Measurements from ENCODE around the gene SHROOM3.

Gene SHROOM3

DNA sequence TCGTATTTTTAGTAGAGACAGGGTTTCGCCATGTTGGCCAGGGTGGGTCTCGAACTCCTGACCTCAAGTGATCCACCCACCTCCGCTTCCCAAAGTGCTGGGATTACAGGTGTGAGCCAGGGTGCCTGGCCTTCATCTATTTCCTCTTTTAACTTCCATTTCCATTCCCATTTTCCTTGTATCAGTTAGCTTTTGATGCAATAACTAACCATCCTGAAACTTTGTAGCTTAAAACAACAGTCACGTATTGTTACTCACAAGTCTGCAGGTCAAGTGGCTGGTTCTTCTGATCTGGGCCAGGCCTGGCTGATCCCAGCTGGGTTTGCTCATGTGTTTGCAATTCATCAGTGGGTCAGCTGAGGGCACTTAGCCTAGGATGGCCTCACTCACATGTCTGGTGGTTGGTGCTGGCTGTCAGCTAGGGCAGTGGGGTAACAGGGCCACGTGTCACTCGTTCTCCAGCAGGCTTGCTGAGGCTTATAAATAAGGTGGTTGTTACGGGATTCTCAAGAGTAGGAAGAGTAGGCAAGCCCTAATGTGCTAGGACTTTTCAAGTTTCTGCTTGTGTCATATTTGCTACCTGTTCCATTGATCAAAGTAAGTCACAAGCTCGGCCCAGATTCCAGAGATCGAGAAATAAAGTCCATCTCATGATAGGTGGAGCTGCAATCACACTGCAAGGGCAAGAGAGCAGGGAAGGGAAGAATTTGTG is 374.7 kb downstream of the SHROOM3 start:
- H3K27ac Mint-ChIP-seq = no peak overlapping the region
- no peaks in the 10 kb centered on the region for H3K4me1 Mint-ChIP-seq
- no peaks in the 10 kb centered on the region for H3K36me3 Mint-ChIP-seq
- H3K4me3 Mint-ChIP-seq = no peak overlapping the region
- no peaks in the 10 kb centered on the region for H3K27me3 Mint-ChIP-seq
- H3K9me3 Mint-ChIP-seq = peaks cover 4% of the 10 kb centered on the region
- DNase-seq (ENCODE audit: low spot score in 2 of 2) (no peak), ATAC-seq (ENCODE audit: low read depth) (no peak)

DNA sequence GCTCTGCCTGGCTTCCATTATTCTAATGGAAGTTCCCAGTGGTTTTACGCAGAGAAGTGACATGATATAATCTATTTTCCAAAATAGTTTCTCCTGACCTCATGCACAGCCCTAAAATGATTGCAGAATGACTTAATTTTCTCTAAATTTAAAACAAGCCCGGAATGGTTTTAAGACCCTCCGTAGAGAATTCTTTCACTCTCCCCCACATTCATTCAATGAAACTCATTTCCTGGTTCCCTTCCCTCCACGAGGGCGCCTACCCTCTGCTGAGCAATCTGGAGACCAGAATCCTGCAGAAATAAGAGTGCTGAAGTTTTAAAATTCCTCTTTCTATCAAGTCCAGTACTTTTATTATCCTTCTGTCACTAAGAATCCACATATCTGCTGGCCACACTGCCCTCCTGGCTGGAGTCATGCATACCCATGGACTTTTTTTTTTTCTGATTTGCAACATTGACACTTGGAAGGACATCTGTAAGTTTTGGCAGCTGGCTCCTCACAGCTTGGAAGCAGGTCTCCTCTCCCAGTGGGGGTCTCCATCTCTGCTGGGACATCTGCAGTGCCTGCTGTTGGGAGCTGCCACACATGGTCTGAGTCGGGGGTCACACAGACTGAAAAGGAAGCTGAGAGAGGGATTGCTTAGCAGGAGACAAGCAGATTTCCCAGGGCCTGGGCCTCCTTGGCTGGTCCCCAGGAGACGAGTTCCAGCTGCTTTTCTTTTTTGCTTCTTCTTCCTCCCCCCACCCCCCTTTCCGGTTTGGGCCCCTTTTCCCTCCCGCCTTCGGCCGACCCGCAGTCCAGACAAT is 376.8 kb downstream of the SHROOM3 start:
- Mint-ChIP-seq H3K36me3 (no peaks in the 10 kb centered on the region), H3K4me3 (no peak overlapping the region), H3K27me3 (peaks cover 1% of the 10 kb centered on the region), H3K27ac (no peak overlapping the region), H3K4me1 (no peaks in the 10 kb centered on the region), H3K9me3 (peaks cover 7% of the 10 kb centered on the region)
- DNase-seq (ENCODE audit: low spot score in 2 of 2) (no peak), ATAC-seq (ENCODE audit: low read depth) (no peak)

DNA sequence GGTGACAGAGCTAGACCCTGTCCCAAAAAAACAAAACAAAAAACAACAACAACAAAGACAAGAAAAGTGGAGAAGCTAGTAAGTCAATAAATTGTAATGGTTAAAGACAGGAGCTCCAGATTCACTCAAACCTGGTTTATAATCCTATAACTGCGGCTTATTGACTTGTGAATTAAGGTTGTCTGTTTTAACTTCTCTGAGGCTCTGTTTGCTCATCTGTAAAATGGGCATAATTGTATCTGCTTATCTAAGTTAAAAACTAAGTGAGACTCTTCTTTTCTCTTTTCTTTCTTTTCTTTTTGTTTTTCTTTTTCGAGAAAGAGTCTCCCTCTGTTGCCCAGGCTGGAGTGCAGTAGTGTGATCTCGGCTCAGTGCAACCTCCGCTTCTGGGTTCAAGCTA is 378.0 kb downstream of the SHROOM3 start:
- Mint-ChIP-seq H3K9me3 (peaks cover 6% of the 10 kb centered on the region), H3K36me3 (no peaks in the 10 kb centered on the region), H3K4me1 (no peaks in the 10 kb centered on the region), H3K4me3 (no peak overlapping the region), H3K27ac (no peak overlapping the region), H3K27me3 (peaks cover 1% of the 10 kb centered on the region)
- ATAC-seq (ENCODE audit: low read depth) = no peak
- DNase-seq (ENCODE audit: low spot score in 2 of 2) = no peak

DNA sequence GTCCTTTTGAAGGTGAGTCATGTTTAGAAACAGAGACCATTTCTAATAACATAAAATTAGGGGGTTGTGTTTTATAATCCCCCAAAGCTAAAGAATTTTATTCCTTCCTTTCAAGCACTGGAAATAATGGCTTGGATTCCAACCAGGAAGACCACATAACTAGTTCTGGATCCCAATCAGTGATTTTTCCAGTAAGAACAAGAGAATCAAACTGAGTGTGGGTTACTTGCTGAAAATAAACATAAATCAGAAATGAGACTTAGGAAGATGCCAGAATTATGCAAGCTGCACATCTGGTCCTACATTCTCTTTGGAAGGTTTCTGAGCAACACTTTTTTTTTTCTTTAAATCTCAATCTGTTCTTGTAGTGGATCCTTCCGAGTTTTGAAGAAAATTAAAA is 386.6 kb downstream of the SHROOM3 start:
- no peak overlapping the region for H3K4me3 Mint-ChIP-seq
- H3K27ac Mint-ChIP-seq = no peak overlapping the region
- peaks cover 3% of the 10 kb centered on the region for H3K9me3 Mint-ChIP-seq
- peaks cover 1% of the 10 kb centered on the region for H3K36me3 Mint-ChIP-seq
- ATAC-seq (ENCODE audit: low read depth) = no peak
- DNase-seq (ENCODE audit: low spot score in 2 of 2) = no peak
- no peaks in the 10 kb centered on the region for H3K4me1 Mint-ChIP-seq
- peaks cover 6% of the 10 kb centered on the region for H3K27me3 Mint-ChIP-seq

DNA sequence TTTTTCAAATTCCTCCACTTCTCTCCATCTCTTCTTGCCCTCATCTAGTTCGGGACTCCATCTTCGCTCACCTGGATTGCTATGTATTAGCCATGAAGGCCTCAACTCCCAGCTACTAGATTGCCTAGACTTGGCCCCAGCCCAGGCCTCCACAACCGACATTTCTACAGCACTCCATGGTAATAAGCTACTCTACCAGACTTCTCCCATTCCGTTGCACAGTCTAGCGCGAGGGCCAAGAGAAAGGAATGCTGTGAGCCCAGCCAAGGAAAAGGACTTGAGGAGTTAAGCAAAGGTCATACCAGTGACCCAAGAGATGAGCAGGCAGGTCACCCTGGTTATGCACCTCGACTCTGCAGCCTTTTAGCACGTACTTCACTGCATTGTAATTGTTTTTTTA is 387.3 kb downstream of the SHROOM3 start:
- no peak overlapping the region for H3K27ac Mint-ChIP-seq
- H3K36me3 Mint-ChIP-seq = peaks cover 1% of the 10 kb centered on the region
- peaks cover 6% of the 10 kb centered on the region for H3K27me3 Mint-ChIP-seq
- peaks cover 3% of the 10 kb centered on the region for H3K9me3 Mint-ChIP-seq
- no peak overlapping the region for H3K4me3 Mint-ChIP-seq
- no peak for DNase-seq (ENCODE audit: low spot score in 2 of 2)
- no peaks in the 10 kb centered on the region for H3K4me1 Mint-ChIP-seq
- ATAC-seq (ENCODE audit: low read depth) = no peak

DNA sequence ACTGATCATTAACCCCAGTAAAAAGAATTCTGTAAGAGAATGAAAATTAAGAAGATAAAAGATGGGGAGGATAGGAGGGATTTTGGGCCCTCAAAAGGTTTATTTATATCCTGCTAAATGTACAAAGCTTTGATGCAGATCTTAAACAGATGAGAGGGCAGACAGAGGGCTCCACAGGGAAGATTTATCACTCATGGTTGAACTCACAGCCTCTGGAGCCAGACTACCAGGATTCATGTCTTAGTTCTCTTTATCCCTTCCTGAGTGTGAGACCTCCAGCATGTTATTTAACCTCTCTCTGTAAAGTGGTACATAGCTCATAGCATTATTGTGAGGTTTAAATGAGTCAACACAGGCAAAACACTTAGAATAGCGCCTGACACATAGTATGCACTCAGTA is 388.5 kb downstream of the SHROOM3 start:
- ATAC-seq (ENCODE audit: low read depth) (no peak), DNase-seq (ENCODE audit: low spot score in 2 of 2) (no peak)
- H3K27ac Mint-ChIP-seq = no peak overlapping the region
- peaks cover 6% of the 10 kb centered on the region for H3K27me3 Mint-ChIP-seq
- peaks cover 1% of the 10 kb centered on the region for H3K36me3 Mint-ChIP-seq
- H3K9me3 Mint-ChIP-seq = peaks cover 3% of the 10 kb centered on the region
- no peak overlapping the region for H3K4me3 Mint-ChIP-seq
- no peaks in the 10 kb centered on the region for H3K4me1 Mint-ChIP-seq

DNA sequence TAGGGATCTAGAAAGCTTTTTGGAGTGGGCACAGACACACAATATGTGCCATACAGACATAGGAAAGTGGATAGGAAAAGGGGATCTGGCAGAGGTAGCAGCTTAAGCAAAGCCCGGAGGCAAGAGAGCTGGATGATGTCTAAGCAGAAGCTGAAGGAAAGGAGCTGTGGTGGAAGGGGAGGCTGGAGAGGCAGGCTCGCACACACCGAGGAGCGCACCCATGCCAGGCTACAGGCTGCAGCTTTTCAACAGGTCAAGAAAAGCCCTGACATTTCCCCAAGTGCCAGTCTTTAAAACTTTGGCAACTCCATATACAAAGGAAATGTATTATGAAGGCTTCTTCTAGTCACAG is 395.6 kb downstream of the SHROOM3 start:
- ATAC-seq (ENCODE audit: low read depth) (no peak), DNase-seq (ENCODE audit: low spot score in 2 of 2) (no peak)
- no peak overlapping the region for H3K4me3 Mint-ChIP-seq
- no peaks in the 10 kb centered on the region for H3K4me1 Mint-ChIP-seq
- no peaks in the 10 kb centered on the region for H3K36me3 Mint-ChIP-seq
- H3K9me3 Mint-ChIP-seq = peaks cover 1% of the 10 kb centered on the region
- H3K27me3 Mint-ChIP-seq = peaks cover 1% of the 10 kb centered on the region
- H3K27ac Mint-ChIP-seq = no peak overlapping the region

DNA sequence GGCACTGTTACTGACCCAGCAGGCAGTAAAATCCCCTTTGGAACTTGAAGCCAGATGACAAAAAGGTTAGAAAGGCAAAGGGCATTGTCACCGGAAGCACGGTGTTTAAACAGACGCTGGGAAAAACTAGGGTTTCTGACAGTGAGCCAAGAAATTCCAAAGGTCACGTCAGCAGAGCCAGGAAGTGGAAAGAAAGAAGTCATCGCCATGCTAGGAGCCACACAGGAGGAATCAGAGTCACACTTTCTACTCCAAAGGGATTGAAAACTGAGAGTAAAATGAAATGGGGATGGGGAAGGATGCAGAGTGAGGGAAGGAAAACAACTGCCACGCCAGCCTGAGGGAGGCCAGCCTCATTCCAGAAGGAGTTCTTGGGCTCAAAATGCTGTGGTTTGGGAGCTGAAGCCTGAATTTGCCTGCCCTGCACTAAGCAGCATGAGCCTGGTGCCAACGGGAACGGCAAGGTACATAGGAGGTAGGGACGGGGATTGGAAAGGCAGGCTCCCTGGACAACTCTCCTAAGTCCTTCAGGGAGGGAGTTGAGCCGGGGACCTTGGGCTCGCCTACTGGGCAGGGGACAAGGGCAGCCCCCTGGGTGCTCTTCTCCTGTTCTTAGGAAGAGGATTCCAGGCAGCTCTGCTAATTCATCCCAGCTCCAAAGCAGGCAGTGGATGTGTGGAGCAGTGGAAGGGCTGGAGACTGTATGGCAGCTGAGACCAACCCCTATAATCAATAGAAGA is 396.1 kb downstream of the SHROOM3 start:
- ATAC-seq (ENCODE audit: low read depth) = no peak
- Mint-ChIP-seq H3K4me3 (no peak overlapping the region), H3K4me1 (no peaks in the 10 kb centered on the region), H3K27me3 (peaks cover 1% of the 10 kb centered on the region), H3K9me3 (peaks cover 1% of the 10 kb centered on the region), H3K36me3 (no peaks in the 10 kb centered on the region), H3K27ac (no peak overlapping the region)
- no peak for DNase-seq (ENCODE audit: low spot score in 2 of 2)

DNA sequence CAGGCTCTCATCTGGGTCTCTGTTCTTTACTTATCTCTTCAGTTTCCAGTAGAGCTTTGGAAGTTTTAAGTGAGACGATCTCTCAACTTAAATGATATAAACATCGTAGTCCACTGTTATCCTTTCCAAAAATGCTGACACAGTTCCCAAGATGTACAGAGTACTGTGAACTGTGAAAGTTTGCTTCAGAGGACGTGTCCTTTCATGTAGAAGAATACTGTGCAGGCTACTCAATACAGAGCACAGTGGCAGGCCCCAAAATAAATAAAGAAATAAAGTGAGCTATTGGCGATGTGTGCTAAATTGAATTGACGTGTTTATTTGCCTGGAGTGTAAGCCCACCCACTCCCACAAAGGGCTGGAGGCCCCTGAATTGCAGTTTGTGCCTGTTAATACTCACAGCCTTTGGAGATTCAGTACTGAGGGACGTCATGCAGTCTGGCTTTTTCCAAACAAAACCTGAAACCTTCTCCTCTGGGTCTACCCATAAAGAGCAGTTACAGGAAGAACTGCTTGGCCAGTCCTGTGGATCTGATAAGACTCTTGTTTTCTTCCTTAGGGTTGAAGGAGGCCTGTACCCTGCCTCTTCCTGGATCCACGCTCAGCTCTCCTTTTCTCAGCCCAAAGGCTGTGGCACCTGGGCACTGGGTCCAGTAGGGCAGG is 396.8 kb downstream of the SHROOM3 start:
- no peak for DNase-seq (ENCODE audit: low spot score in 2 of 2)
- Mint-ChIP-seq H3K9me3 (peaks cover 1% of the 10 kb centered on the region), H3K27me3 (peaks cover 1% of the 10 kb centered on the region), H3K27ac (no peak overlapping the region), H3K4me3 (no peak overlapping the region), H3K36me3 (no peaks in the 10 kb centered on the region), H3K4me1 (no peaks in the 10 kb centered on the region)
- no peak for ATAC-seq (ENCODE audit: low read depth)

Measured in memory B cell (primary cell).